GM13976 (cell line): ENCODE measurements around the gene FILIP1.

Experiments
- DNase-seq: peaks from one replicate; pipeline ENCODE4 v3.0.0; 2012; ENCODE audit warnings: low spot score
- CTCF ChIP-seq: IDR thresholded peaks from 2 replicates; pipeline ENCODE4 v1.5.1; 2012; ENCODE audit warnings: borderline replicate concordance, mild to moderate bottlenecking; ENCODE audit not compliant: insufficient read depth; ENCODE audit errors: extremely low read depth, missing control alignments, control extremely low read depth
- in situ Hi-C: fragments of 300-500 bp; cut with MboI; formaldehyde crosslinking; loops from one replicate; pipeline ENCODE4 v1.12.0; 2022; ENCODE audit warnings: low sequenced_read_pairs, mixed read lengths, inconsistent platforms; ENCODE audit not compliant: unreplicated experiment

FILIP1 gene

GRCh38 chr6:75397656-75398465 is 95.7 kb downstream of the FILIP1 start:
- no peak for DNase-seq
- TF ChIP-seq CTCF: no peak
- in situ Hi-C loops: no loop called here

- no peak for DNase-seq
- no peak for TF ChIP-seq CTCF
- in situ Hi-C loops: no loop called here
These were observed 96.4 kb downstream of the FILIP1 start for GRCh38 chr6:75397171-75397570.

- TF ChIP-seq CTCF: no peak
- in situ Hi-C loops: no loop called here
- DNase-seq: no peak
These were observed 97.4 kb downstream of the FILIP1 start for GRCh38 chr6:75396005-75396800.

GRCh38 chr6:75393806-75394205 is 99.8 kb downstream of the FILIP1 start:
- no peak for DNase-seq
- in situ Hi-C loops: no loop called here
- no peak for TF ChIP-seq CTCF

GRCh38 chr6:75391276-75391675 is 102.3 kb downstream of the FILIP1 start:
- no peak for TF ChIP-seq CTCF
- in situ Hi-C loops: no loop called here

GRCh38 chr6:75386050-75386770 is 107.4 kb downstream of the FILIP1 start:
- TF ChIP-seq CTCF: no peak
- in situ Hi-C loops: no loop called here
- DNase-seq: no peak

More at GRCh38 chr6:75391276-75391675, 102.3 kb downstream of the FILIP1 start:
- DNase-seq: no peak
